ENCODE data around the gene MBNL2.

Gene MBNL2

DNA sequence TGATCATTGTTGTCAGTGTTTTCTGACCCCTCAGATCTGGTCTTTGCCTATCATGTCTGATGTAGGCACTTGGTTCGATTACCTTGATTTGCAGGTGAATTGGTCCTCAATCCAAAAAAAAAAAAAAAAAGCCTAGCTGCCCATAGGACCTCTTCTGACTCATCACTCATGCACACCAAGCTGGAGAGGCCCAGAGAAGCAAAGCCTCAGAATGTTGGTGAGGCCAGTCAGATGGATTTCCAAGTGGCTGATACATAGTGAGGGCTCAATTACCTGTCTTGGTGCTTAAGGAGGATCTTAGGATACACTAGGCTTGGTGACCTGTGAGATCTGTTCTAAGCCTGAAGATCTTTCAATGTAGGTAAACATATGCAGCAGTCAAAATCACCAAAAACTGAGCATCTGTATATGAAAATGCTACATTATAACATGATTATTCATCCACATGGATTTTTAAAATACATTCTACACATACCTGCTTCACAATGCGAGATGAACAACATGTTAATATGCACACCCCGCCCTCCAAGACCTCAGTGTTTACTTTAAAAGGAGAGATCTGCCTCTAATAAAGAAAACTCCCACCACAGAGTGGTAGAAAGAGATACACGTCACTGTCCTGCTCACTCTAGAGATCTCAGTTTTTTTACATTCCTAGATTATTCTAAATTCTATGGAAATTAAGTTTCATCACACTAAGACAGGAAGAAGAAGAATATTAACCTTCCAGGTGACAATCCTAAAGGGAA, 132.0 kb downstream of the MBNL2 start:
- DNase-seq: no peak

DNA sequence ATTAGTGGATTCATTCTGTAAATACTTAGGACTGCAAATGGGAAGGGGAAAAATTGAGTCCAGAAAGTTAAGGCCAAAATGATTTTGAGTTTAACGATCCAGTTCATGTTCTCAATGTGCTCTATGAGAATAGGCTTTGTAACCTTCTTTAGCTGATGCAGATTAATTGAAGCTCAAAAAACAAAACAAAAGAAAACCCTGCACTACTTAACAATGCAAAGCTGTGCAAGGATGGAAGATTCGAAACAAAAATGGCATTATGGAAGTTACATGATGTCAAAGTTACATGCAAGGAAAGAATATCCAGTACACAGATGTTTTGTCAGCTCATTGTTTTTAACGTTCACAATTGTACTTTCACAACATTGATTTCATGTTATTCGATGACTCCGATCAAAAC, 132.7 kb downstream of the MBNL2 start:
- no peak for DNase-seq

DNA sequence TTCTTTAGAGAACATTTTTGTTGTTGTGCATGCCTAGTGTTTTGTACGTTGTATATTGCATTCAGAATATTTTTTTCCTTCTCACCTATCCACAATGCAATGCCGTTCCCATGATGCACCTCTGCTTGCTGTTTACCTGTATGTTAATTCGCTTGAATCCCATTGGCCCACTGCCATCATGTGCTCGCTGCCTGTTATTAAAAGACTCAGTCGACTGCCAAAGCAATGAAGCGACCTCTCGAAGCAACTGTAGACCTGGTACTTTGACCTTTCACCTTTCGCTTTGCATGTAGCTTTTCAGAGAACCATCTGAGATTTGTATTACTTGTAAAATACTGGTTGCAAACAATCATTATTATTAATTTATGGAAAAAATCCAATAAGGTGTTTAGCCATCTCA, 134.5 kb downstream of the MBNL2 start:
- no peak for DNase-seq

DNA sequence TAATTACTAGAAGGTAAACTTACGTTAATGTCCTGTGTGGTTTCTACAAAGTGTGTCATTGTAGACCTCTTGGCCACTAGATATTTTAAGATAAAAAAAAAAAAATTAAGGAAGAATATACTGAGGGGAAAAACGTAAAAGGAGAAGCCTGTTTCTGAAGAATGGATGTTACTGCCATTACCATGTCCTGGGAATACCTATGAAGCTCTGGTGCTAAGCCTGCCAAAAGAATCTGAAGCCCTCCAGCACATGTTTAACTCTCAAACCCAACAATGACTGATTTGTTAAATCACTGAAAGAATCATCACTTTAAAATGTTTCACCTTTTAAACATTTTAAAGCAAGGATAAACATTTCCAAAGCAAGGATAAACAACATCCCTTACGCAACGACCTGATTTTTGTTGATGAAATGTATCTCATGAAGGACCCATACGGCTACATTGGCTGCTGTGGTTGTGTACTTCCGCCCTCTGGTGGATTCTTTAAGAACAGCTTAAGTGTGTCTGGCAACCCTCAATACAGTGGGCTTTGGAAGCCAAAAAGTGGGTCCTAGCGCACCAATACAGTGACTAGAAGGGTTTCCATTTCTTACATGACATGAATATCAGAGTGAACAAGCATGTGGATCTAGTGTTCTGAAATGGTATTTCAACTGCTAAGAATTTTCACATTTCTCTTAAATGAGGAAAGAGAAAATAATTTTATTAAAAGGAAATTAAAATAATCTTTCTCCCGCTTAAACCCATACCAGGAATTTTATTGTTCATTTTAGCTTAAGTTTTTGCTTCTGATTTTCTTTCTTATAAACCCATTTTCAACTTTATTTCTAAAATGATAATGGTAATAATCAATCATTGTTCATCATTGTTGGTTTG, 137.3 kb downstream of the MBNL2 start:
- peak; percentile 57 for DNase-seq

DNA sequence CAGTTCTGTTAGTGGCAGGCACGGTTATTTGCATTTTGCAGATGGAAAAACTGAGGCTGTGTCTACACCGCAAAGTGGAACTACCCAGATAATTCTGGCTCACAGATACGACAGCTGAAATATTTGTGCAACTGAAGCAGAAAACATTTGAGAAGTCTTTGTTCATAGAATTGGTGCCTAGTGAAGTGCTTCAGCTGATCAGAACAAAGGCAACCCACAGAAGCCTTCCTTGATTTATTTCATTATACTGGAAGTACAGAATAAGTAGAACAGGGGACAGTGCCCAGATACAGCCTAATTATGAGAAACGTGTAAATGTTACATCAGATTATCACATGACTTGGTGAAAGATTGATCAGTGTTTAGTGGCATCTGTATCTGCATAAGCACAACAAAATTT, 138.5 kb downstream of the MBNL2 start:
- no peak for DNase-seq

DNA sequence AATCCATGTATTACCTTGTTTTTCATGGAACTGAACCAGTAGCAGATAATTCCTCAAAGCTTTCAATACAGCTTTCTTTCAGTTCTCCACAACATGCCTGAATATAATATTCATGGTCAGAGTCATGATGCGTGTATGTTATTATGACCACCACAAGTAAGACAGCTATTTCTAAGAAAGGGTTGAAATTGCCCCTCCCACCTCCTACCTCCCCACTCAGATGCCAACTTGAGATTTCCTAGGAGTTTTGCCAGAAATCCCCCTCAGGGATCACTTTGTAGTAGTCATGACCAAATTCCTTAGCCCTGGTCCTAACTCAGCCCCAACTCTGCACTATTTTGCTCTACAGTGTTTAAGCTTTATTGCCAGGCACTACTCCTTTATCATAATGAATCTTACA, 141.9 kb downstream of the MBNL2 start:
- no peak for DNase-seq

DNA sequence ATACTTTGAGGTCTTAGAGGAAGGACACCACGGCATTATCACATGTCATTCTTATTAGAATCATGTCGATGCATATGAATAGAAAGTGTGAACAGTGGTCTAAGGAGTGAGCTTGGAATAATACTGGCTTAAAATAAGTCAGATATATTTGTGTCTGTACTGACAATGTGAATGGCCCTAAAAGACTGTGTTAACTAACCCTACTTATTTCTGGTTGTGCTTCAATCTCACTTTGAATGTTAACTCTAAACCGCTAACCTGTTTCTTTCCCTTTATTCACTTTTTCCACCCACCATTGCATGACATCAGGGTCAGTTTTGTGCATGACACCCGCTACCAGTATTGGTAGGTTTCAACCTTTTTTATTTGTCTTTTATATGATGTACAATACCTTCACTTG, 142.7 kb downstream of the MBNL2 start:
- DNase-seq: no peak

DNA sequence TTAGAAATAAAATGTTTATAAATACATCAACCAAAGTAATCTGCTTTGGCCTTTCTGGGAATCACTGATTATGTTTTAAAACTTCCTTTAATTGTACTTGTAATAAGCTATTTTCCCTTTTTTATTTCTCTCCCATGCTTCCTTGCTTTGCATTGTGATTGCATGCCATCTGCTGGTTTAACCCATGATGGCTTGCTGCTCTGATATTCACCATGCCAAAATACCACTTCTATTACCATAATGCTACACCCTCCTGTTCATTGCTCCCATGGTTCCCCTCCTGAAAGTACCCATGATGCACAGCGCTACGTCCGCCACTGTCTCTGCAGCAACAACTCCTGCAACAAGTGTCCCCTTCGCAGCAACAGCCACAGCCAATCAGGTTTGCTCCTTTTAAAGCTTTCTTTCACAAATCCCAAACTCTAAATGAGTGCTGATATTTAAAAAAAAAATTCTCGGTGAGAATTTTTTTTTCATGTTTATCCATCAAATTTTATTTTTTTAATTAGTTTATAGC, 144.1 kb downstream of the MBNL2 start:
- no peak for DNase-seq

DNA sequence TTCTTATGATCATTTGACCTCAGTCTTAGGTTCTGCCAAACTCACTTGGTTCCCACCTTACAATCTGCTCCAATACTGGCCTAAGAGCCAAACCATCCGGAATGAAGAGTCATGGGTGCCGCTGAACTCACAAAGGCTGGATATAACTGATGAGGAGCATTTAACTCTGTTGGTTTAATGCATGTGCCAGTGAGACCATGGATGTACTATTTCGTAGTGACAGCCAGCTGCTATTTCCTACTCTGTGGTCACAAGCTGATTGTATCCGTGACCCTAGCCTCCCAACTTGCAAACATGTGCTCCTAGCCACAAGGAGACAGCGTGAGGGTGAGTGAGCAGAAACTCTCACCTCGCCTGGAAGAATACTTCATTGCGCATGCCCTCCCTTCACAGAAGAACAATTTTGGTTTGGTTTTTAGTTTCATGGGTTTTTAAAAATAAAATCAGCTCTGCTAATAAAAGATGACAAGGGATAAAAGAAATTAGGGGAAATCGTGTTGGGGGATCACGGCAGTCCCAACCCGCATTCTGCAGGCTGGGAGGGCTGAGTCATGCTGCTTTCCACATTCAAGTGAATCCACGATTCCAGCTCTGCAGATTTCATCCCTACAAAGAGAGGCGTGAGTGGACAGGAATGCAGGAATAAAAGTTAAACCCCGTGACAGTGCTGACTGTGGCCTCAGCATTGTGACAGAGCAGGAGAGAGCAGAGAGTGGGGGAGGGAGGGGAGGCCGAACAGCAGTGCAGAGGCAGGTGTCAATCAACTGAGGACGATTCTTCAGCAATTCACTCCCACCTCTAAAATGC, 145.1 kb downstream of the MBNL2 start:
- DNase-seq: no peak

DNA sequence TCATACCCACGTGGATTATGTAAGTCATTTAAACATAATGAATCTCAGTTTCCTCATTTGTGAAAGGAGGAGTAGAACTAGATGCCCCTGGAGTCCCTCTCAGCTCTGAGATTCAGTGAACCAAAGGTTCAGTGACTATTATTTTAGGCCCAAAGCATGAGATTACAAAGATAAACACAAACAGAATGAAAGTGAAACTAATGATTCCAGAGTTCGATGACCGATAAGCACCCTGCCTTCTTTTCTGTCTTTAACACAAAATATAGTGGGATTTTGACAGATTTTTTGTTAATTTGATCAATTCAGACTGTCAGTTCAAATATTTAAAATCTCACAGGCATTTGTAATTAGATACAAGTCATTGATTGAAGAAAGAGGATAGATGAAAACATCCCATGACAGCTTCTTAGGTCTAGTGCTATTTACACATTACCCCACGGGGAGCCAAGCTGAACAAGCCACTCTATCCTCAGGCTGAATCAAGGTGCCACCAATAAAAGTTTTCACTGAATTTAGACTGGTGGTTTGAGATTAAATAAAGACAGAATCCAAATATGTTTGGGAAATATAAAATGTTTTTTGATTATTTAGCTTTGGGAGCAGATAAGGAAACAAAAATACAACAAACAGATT, 147.2 kb downstream of the MBNL2 start:
- DNase-seq: no peak

DNA sequence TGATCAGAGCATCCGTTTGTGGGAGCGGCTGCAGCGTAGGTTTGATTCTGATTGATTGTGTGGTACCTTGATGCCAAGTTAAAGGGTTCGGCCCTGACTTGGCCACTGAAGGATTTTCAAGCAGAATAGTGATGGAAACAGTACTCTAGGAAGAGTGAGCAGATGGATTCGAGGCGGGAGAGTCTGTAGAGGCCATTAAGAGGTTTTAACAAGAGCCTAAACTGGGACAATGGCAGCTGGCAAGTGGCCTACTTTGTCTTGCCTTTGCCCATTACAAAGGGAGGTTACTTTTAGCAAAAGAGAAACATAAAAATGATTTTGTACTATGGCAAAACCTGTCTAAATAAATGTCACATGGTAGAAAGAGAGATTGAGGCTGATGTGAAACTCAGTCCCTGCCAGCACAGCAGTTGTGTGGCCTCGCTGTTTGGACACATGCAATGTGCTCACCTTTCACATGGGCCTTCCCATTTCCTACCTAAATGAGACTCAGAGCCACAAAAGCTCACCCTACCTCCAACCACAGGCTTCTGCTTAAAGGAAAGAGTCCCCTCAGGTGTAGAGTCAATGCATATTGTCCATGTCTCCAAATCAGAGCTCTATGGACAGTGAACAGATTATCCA, 149.5 kb downstream of the MBNL2 start:
- no peak for DNase-seq

DNA sequence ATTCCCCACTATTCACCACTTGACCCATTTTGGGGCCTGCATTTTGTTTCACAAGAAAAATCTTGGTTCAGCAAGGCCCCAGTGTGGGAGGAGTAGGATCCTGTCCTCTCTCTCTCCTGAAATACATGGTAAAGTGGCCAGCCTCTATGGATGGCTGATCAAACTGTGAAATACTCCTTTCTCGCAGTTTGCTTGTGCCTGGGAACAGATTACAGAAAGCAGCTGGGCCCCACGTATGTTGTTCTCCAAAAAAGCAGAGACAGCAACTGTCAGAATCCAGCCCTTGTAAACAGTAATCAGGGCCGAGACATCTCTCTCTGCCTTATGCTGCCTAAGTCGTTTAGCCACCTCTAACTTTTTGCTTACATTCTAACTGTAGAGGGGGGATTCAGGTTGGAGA, 150.8 kb downstream of the MBNL2 start:
- no peak for DNase-seq

DNA sequence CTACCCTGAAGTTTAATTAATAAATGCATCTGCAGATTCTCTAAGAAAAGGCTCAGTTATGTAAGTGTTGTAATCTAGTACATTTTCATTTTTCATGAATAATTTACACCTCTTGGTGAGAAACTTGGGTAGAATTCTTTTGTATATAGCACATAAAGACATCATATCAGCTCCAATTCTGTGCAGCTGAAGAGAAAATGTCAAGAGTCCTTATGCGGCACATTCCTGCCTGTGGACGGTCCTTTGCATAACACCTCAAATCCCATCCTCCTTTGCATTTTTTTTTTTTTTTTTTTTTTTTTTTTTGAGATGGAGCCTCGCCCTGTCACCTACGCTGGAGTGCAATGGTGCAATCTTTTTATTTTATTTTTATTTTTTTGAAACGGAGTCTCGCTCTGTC, 151.7 kb downstream of the MBNL2 start:
- DNase-seq: no peak

DNA sequence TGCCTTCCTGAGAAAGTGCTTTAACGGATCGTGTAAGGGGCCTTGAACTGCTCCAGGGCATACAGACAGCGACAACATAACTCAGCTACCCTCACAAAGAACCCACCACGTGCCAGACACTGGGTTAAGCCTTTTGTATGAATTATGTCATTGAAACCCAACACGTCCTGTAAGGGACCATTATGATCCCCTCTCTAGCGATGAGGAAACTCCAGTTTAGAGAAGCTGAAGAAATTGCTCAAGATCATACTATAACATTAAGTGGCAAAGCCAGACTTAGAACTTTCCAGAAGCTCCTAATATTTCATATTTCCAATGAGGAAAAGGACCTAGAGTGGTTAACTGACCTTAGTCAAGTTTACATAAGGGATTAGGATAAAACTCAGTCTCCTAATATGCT, 154.8 kb downstream of the MBNL2 start:
- DNase-seq: no peak

DNA sequence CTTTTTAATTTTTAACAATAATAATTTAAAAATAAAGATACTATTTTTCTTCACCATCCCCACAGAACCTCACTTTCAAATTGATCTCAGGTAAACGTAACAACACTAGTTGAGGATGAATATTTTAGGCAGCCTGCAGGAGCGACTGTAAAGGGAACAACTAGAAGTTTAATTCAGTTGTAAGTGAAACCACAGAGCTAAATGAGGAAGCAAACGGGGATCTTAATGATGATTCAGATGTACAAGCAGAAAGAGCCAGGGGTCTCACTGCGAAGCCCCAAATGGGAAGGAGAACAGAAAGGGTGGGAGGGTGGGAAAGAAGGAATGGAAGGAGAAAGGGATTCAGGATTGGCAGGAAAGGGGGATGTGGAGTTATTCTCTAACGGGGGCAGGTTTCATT, 157.3 kb downstream of the MBNL2 start:
- DNase-seq: no peak

DNA sequence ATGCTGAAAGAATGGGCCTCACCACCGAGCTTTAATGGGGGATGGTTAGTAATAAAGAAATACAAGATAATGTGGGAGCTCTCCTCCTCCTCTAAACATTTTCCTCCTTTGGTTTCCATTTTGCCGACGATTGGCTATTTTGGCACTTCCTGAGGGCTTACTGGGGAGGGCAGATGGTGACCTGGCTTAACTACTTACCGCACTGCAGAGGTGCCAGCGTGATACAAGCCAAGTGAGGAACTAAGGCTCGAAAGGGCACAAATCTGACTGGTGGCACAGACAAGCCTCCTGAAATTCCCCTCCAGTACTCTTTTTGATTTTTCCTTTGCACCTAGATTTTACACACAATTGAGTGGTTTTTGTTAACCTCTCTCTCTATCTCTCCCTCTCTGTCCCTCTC, 158.6 kb downstream of the MBNL2 start:
- no peak for DNase-seq

DNA sequence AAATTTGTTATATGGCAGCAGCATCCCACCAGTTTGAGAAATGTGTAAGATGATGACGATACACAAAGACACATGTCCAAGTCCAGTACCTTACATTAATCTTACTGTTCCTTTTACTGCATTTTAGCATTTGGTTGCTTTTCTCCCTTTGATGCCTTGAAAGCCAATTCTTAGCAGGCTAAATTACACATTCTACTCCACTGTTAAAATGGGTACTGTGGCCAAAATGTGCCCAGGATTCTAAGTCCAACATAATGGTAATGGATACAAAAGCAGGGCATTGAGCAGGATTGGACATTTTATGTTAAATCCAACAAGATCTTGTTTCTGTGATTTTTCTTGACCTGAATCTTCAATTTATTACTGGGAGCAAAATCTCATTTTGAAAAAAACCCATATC, 159.1 kb downstream of the MBNL2 start:
- DNase-seq: no peak

DNA sequence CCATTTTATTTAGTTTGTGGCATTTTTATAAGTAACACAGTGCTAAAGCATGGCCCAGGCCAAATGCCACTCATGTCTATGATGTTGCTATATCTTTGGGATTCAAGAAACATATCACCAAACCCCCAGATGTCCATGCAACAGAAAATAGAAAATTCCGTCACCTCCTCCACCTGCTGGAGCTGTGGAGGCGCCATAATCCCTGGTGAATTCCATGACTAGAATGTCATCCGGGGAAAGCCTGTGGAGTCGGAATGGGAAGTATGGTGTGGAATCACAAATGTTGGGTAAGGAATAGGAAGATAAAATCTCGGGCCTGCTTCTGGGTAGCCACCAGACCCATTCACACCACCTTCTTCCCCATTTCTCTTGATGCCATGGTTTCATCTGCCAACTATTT, 160.1 kb downstream of the MBNL2 start:
- DNase-seq: no peak

DNA sequence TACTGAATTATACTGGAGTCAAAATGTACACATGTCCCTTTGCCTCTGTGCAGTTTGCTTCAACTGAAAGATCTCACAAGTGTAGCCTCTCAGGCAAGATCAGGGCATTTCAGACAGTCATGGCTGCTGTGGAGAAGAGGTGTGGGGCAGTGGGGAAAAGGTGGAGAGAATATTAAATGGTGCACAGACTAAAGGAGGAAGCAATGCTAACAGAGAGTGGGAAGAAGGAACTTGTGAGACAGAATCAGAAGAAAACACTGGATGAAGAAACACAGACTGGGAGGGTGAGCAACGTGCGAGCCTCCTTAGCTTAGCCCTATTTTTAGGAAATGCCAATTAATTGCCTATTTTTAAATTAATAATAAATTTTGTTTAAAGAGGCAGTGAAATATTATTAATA, 162.2 kb downstream of the MBNL2 start:
- no peak for DNase-seq

DNA sequence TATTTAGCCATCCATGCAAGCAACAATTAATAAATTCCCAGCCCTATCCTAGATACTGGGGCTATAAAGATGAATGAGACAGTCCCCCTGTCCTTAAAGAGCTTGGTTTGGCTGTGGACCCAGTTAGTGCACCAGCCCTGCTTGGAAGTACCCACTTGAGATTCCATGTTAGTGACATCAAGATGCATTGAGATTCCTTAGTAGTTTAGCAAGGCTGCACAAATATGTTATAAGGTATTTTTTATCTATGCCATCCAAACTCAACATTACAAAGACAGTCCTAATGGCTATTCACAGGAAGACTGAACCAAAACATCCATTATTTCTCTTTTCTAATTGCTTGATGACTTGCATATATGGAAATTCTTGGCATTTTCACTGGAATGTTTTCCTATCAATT, 163.0 kb downstream of the MBNL2 start:
- no peak for DNase-seq

DNA sequence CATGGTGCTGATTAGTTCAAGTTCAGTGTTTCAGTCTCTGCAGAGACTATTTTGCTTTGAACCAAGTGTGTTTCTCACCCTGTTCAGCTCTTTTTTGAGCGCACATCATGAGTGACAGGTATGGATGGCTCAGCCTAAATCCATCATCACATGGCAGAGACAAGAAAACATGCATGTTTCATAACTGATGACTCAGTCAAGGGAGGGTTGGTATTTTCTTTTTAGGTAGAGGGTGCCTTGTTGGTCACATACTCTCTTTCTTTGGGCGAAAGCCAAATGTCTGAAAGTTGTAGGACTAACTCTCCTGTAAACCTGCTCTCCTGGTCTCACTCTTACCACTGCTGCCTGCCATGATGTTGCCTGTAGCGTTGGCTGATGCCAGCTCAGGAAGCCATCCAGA, 163.7 kb downstream of the MBNL2 start:
- DNase-seq: no peak

DNA sequence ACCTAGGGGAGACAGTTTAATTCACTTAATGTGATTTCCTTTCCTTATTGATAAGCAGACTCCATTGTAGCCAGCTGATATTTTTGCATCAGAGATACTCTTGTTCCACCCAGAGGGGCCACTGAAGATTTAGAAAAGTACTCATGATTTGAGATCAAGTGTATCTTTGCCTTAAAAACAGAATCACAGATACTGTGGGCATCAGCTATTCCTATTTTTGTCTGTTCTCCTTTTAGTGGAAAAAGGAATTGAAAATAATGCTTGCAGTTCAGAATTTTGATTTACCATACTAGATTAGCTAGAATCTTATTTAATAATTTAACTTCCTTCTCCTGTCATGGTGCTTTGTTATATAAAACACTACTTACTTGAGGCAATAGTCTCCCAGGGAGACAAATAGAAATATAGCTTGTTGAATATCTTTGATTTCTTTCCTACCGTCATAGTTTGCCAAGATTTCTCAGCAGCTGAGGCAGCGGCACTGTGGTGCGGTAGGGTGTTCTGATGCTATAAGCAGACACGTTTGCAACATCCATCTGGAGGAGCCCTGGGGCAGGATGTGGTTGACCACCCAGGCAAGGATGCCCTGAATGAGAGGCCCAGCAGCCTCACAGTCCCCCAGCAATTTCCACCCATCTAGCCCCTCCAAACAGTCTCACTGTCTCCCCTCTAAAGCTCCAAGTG, 164.8 kb downstream of the MBNL2 start:
- DNase-seq: no peak

Data from COR-L47 (cell line).